HepG2 (cell line): ENCODE results near the gene STUB1. TPM values are rescaled to one million over a fixed set of nuclear protein-coding genes. Genes with fewer than 3 reads are reported as not detected.

ENCODE experiments used
- ARNT ChIP-seq: fragments of 450-650 bp; IDR thresholded peaks from 2 replicates; pipeline ENCODE4 v1.6.1; 2017
- GATA4 ChIP-seq: sonication (generic); IDR thresholded peaks from 2 replicates; pipeline ENCODE4 v1.6.1; 2016; ENCODE audit warnings: antibody characterized with exemption, low read depth, borderline replicate concordance
- GPN1 ChIP-seq: sonication (generic); formaldehyde crosslinking; IDR thresholded peaks from 2 replicates; pipeline ENCODE4 v1.5.1; 2020; ENCODE audit warnings: missing genetic modification reagents, borderline replicate concordance
- HCFC1 ChIP-seq: fragments of 150-350 bp; IDR thresholded peaks from 2 replicates; pipeline ENCODE4 v1.6.1; 2014; ENCODE audit warnings: low read depth, low read length
- NONO ChIP-seq, 2 experiments: fragments of 450-650 bp in 1 of 2; sonication (generic) in 1 of 2; formaldehyde crosslinking in 1 of 2; IDR thresholded peaks in 1 of 2; conservative IDR thresholded peaks in 1 of 2; 2 replicates each; pipeline versions ENCODE4 v1.6.1 to v1.8.0; 2017 to 2022; ENCODE audit warnings: mild to moderate bottlenecking in 1 of 2, missing genetic modification reagents in 1 of 2, moderate library complexity in 1 of 2
- REL ChIP-seq: sonication (generic); formaldehyde crosslinking; conservative IDR thresholded peaks from 2 replicates; pipeline ENCODE4 v1.8.0; 2022; ENCODE audit warnings: mild to moderate bottlenecking, missing genetic modification reagents, moderate library complexity
- SOX5 ChIP-seq: IDR thresholded peaks from 2 replicates; pipeline ENCODE4 v1.6.1; 2016; ENCODE audit warnings: borderline replicate concordance
- TBX2 ChIP-seq: sonication (generic); formaldehyde crosslinking; IDR thresholded peaks from 2 replicates; pipeline ENCODE4 v1.5.0; 2020; ENCODE audit warnings: missing genetic modification reagents, mild to moderate bottlenecking, borderline replicate concordance
- ZBTB3 ChIP-seq: sonication (generic); formaldehyde crosslinking; IDR thresholded peaks from 2 replicates; pipeline ENCODE4 v1.4.0; 2020; ENCODE audit warnings: low read depth, mild to moderate bottlenecking, moderate library complexity, missing genetic modification reagents, borderline replicate concordance
- ZNF160 ChIP-seq: sonication (generic); formaldehyde crosslinking; IDR thresholded peaks from 2 replicates; pipeline ENCODE4 v1.8.0; 2022; ENCODE audit warnings: mild to moderate bottlenecking, inconsistent platforms, missing genetic modification reagents
- ZNF17 ChIP-seq: sonication (generic); formaldehyde crosslinking; IDR thresholded peaks from 2 replicates; pipeline ENCODE4 v1.5.0; 2020; ENCODE audit warnings: mild to moderate bottlenecking, missing genetic modification reagents
- ZNF180 ChIP-seq: sonication (generic); formaldehyde crosslinking; IDR thresholded peaks from 2 replicates; pipeline ENCODE4 v1.4.0; 2020; ENCODE audit warnings: low read depth, missing genetic modification reagents, borderline replicate concordance
- ZNF225 ChIP-seq: sonication (generic); formaldehyde crosslinking; IDR thresholded peaks from 2 replicates; pipeline ENCODE4 v1.4.0; 2020; ENCODE audit warnings: mild to moderate bottlenecking, missing genetic modification reagents
- ZNF282 ChIP-seq: fragments of 450-650 bp; IDR thresholded peaks from 2 replicates; pipeline ENCODE4 v1.6.1; 2018; ENCODE audit not compliant: partially characterized antibody
- ZNF335 ChIP-seq: sonication (generic); formaldehyde crosslinking; IDR thresholded peaks from 2 replicates; pipeline ENCODE4 v1.4.0; 2020; ENCODE audit warnings: missing genetic modification reagents
- polyA plus RNA-seq, 8 experiments: library from polyadenylated mRNA; depleted of rRNA in 3 of 8; stranded (reverse) in 7 of 8; unstranded in 1 of 8; fragments of >200 nt; fragmentation: Illumina TruSeq in 4 of 8; extraction: Trizol in 4 of 8; gene quantifications; 2 replicates each; pipeline versions ENCODE4 v1.2.1 to v1.2.3, GENCODE V29; 2011 to 2016; ENCODE audit warnings: low read depth in 4 of 8, missing spikeins in 1 of 8, mixed read lengths in 1 of 8; ENCODE audit not compliant: insufficient read depth in 1 of 8
- total RNA-seq, 5 experiments: library from RNA; depleted of rRNA; stranded (reverse); fragments of >200 nt; fragmentation: Illumina TruSeq; extraction: Trizol; gene quantifications; 2 replicates each; pipeline ENCODE4 v1.2.3, GENCODE V29; 2016; ENCODE audit warnings: low read depth in 1 of 5
- TF ChIP-seq, protein P1 (sequence below): sonication (generic); formaldehyde crosslinking; IDR thresholded peaks from 2 replicates; pipeline ENCODE4 v1.4.0; 2020; ENCODE audit warnings: missing genetic modification reagents
- TF ChIP-seq, protein P2 (sequence below): sonication (generic); IDR thresholded peaks from 2 replicates; pipeline ENCODE4 v1.6.1; 2016; ENCODE audit warnings: low read depth, borderline replicate concordance
- TF ChIP-seq, protein P3 (sequence below): sonication (generic); formaldehyde crosslinking; IDR thresholded peaks from 2 replicates; pipeline ENCODE4 v1.4.0; 2020; ENCODE audit warnings: mild to moderate bottlenecking, missing genetic modification reagents, borderline replicate concordance

The STUB1 gene
- total and polyA plus RNA-seq, 2 of the 13 experiments (the other 11 are each of a cell fraction or from before 2014, with no cell fraction given) = 52.9 to 78.2 TPM

GRCh38 chr16:645852-646678 is 34.1 kb upstream of the STUB1 start (continued):
- TF ChIP-seq NONO (IDR thresholded peaks at IDR 0.05) (no peak), NONO (CRISPR knock-in tag; conservative IDR thresholded peaks at IDR 0.05) (peak; percentile 61), ZNF282 (no peak), ZNF160 (CRISPR knock-in tag) (no peak), GATA4 (no peak), TBX2 (peak; percentile 79), ZNF225 (CRISPR knock-in tag) (no peak; the same call in 1 of the 2 replicates), ZBTB3 (CRISPR knock-in tag) (no peak), REL (no peak), ARNT (no peak), ZNF17 (CRISPR knock-in tag) (no peak), HCFC1 (no peak), SOX5 (CRISPR knock-in tag) (peak; percentile 13; the same call in 1 of the 2 replicates), GPN1 (CRISPR knock-in tag) (no peak), ZNF180 (CRISPR knock-in tag) (no peak), ZNF335 (CRISPR knock-in tag) (no peak)
- TF ChIP-seq, protein P1, sequence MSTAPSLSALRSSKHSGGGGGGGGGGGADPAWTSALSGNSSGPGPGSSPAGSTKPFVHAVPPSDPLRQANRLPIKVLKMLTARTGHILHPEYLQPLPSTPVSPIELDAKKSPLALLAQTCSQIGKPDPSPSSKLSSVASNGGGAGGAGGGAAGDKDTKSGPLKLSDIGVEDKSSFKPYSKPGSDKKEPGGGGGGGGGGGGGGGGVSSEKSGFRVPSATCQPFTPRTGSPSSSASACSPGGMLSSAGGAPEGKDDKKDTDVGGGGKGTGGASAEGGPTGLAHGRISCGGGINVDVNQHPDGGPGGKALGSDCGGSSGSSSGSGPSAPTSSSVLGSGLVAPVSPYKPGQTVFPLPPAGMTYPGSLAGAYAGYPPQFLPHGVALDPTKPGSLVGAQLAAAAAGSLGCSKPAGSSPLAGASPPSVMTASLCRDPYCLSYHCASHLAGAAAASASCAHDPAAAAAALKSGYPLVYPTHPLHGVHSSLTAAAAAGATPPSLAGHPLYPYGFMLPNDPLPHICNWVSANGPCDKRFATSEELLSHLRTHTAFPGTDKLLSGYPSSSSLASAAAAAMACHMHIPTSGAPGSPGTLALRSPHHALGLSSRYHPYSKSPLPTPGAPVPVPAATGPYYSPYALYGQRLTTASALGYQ = no peak
- TF ChIP-seq, protein P2, sequence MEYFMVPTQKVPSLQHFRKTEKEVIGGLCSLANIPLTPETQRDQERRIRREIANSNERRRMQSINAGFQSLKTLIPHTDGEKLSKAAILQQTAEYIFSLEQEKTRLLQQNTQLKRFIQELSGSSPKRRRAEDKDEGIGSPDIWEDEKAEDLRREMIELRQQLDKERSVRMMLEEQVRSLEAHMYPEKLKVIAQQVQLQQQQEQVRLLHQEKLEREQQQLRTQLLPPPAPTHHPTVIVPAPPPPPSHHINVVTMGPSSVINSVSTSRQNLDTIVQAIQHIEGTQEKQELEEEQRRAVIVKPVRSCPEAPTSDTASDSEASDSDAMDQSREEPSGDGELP = peak; percentile 40; the same call in 1 of the 2 replicates
- TF ChIP-seq, protein P3, sequence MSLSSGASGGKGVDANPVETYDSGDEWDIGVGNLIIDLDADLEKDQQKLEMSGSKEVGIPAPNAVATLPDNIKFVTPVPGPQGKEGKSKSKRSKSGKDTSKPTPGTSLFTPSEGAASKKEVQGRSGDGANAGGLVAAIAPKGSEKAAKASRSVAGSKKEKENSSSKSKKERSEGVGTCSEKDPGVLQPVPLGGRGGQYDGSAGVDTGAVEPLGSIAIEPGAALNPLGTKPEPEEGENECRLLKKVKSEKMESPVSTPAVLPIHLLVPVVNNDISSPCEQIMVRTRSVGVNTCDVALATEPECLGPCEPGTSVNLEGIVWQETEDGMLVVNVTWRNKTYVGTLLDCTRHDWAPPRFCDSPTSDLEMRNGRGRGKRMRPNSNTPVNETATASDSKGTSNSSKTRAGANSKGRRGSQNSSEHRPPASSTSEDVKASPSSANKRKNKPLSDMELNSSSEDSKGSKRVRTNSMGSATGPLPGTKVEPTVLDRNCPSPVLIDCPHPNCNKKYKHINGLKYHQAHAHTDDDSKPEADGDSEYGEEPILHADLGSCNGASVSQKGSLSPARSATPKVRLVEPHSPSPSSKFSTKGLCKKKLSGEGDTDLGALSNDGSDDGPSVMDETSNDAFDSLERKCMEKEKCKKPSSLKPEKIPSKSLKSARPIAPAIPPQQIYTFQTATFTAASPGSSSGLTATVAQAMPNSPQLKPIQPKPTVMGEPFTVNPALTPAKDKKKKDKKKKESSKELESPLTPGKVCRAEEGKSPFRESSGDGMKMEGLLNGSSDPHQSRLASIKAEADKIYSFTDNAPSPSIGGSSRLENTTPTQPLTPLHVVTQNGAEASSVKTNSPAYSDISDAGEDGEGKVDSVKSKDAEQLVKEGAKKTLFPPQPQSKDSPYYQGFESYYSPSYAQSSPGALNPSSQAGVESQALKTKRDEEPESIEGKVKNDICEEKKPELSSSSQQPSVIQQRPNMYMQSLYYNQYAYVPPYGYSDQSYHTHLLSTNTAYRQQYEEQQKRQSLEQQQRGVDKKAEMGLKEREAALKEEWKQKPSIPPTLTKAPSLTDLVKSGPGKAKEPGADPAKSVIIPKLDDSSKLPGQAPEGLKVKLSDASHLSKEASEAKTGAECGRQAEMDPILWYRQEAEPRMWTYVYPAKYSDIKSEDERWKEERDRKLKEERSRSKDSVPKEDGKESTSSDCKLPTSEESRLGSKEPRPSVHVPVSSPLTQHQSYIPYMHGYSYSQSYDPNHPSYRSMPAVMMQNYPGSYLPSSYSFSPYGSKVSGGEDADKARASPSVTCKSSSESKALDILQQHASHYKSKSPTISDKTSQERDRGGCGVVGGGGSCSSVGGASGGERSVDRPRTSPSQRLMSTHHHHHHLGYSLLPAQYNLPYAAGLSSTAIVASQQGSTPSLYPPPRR = no peak
